HEK293 (cell line): ENCODE data around the gene MRGPRG.

Source experiments
- CTCF ChIA-PET: fragments of 350-600 bp; formaldehyde crosslinking; extraction: SDS; loops from one replicate; lab custom pipeline; 2021; ENCODE audit warnings: antibody characterized with exemption; lab: Yijun Ruan, JAX
- POLR2A ChIA-PET: fragments of 300-600 bp; formaldehyde crosslinking; extraction: SDS; loops from one replicate; lab custom pipeline; 2020; ENCODE audit warnings: antibody characterized with exemption, inconsistent platforms; lab: Yijun Ruan, JAX
- H3K27ac ChIP-seq: fragments of 200-500 bp; sonication (Bioruptor generic); 2 replicates; pipeline ENCODE4 v1.5.1; 2014; ENCODE audit warnings: low read depth, low read length, control low read depth, inconsistent platforms; ENCODE audit errors: extremely low read depth
- H3K36me3 ChIP-seq, 2 experiments: fragments of 200-500 bp in 1 of 2; sonication (Bioruptor generic) in 1 of 2; 1 replicate in 1 of 2; 2 replicates in 1 of 2; pipeline ENCODE4 v1.5.1; 2014 to 2017; ENCODE audit warnings: inconsistent platforms in 2 of 2, low read length in 2 of 2; ENCODE audit not compliant: control insufficient read depth in 2 of 2, insufficient read depth in 1 of 2
- H3K4me1 ChIP-seq: fragments of 200-500 bp; sonication (Bioruptor generic); 2 replicates; pipeline ENCODE4 v1.5.1; 2014; ENCODE audit warnings: mild to moderate bottlenecking, low read length, inconsistent platforms; ENCODE audit not compliant: control insufficient read depth, insufficient read depth
- H3K4me3 ChIP-seq: 2 replicates; pipeline ENCODE4 v1.5.1; 2011; ENCODE audit warnings: low read depth, mild to moderate bottlenecking, control low read depth, low read length, moderate library complexity
- H3K9me3 ChIP-seq: fragments of 200-500 bp; sonication (Bioruptor generic); 2 replicates; pipeline ENCODE4 v1.5.1; 2014; ENCODE audit warnings: low read depth, low read length, inconsistent platforms; ENCODE audit not compliant: control insufficient read depth, insufficient read depth
- BCL11A ChIP-seq: fragments of 450-650 bp; formaldehyde crosslinking; IDR thresholded peaks from 2 replicates; pipeline ENCODE4 v1.5.1; 2016; ENCODE audit warnings: low read depth, missing biosample characterization, missing genetic modification characterization
- ELK4 ChIP-seq: IDR thresholded peaks from 2 replicates; pipeline ENCODE4 v1.6.1; 2011; ENCODE audit warnings: mild to moderate bottlenecking, low read depth, low read length, borderline replicate concordance
- HOXD13 ChIP-seq: sonication (generic); formaldehyde crosslinking; IDR thresholded peaks from 2 replicates; pipeline ENCODE4 v1.8.0; 2022; ENCODE audit warnings: missing genetic modification reagents, borderline replicate concordance
- PRDM1 ChIP-seq: fragments of 450-650 bp; formaldehyde crosslinking; IDR thresholded peaks from 2 replicates; pipeline ENCODE4; 2016; ENCODE audit warnings: missing biosample characterization, missing genetic modification characterization
- PRDM2 ChIP-seq: fragments of 450-650 bp; formaldehyde crosslinking; IDR thresholded peaks from 2 replicates; pipeline ENCODE4 v1.5.1; 2016; ENCODE audit warnings: missing biosample characterization, missing genetic modification characterization, borderline replicate concordance
- SCRT1 ChIP-seq: fragments of 450-650 bp; formaldehyde crosslinking; IDR thresholded peaks from 2 replicates; pipeline ENCODE4 v1.5.1; 2016; ENCODE audit warnings: missing biosample characterization, missing genetic modification characterization, borderline replicate concordance
- YY2 ChIP-seq: fragments of 450-650 bp; formaldehyde crosslinking; IDR thresholded peaks from 2 replicates; pipeline ENCODE4 v1.5.1; 2016; ENCODE audit warnings: missing biosample characterization, missing genetic modification characterization
- ZBTB6 ChIP-seq: fragments of 450-650 bp; formaldehyde crosslinking; IDR thresholded peaks from 2 replicates; pipeline ENCODE4 v1.5.1; 2017; ENCODE audit warnings: missing biosample characterization, missing genetic modification characterization
- ZNF155 ChIP-seq: fragments of 450-650 bp; formaldehyde crosslinking; IDR thresholded peaks from 2 replicates; pipeline ENCODE4 v1.5.1; 2016; ENCODE audit warnings: missing biosample characterization, missing genetic modification characterization
- ZNF211 ChIP-seq: fragments of 450-650 bp; formaldehyde crosslinking; IDR thresholded peaks from 2 replicates; pipeline ENCODE4 v1.5.1; 2016; ENCODE audit warnings: low read depth, missing biosample characterization, missing genetic modification characterization
- ZNF302 ChIP-seq: fragments of 450-650 bp; formaldehyde crosslinking; IDR thresholded peaks from 2 replicates; pipeline ENCODE4 v1.5.1; 2016; ENCODE audit warnings: missing biosample characterization, missing genetic modification characterization, low read depth
- ZNF391 ChIP-seq: fragments of 450-650 bp; formaldehyde crosslinking; IDR thresholded peaks from 2 replicates; pipeline ENCODE4 v1.5.1; 2016; ENCODE audit warnings: low read depth, missing biosample characterization, missing genetic modification characterization, borderline replicate concordance
- ZNF518A ChIP-seq: fragments of 450-650 bp; formaldehyde crosslinking; conservative IDR thresholded peaks from 2 replicates; pipeline ENCODE4 v1.5.1; 2016; ENCODE audit warnings: low read depth, missing biosample characterization, missing genetic modification characterization
- ZNF645 ChIP-seq: fragments of 450-650 bp; formaldehyde crosslinking; IDR thresholded peaks from 2 replicates; pipeline ENCODE4; 2016; ENCODE audit warnings: missing biosample characterization, missing genetic modification characterization
- ZNF658 ChIP-seq: fragments of 450-650 bp; formaldehyde crosslinking; IDR thresholded peaks from 2 replicates; pipeline ENCODE4; 2016; ENCODE audit warnings: missing biosample characterization, missing genetic modification characterization
- ZNF777 ChIP-seq: fragments of 450-650 bp; formaldehyde crosslinking; IDR thresholded peaks from 2 replicates; pipeline ENCODE4 v1.5.1; 2017; ENCODE audit warnings: missing biosample characterization, missing genetic modification characterization, borderline replicate concordance
- ZNF791 ChIP-seq: fragments of 450-650 bp; formaldehyde crosslinking; IDR thresholded peaks from 2 replicates; pipeline ENCODE4 v1.5.1; 2016; ENCODE audit warnings: missing biosample characterization, missing genetic modification characterization
- ZSCAN18 ChIP-seq: fragments of 450-650 bp; formaldehyde crosslinking; IDR thresholded peaks from 2 replicates; pipeline ENCODE4 v1.5.1; 2016; ENCODE audit warnings: missing biosample characterization, missing genetic modification characterization

Gene MRGPRG

GRCh38 chr11:3208272-3208671 is 10.3 kb downstream of the MRGPRG start:
- no peaks in the 10 kb centered on the region for H3K36me3 ChIP-seq
- TF ChIP-seq PRDM2 (no peak), ZSCAN18 (tag by site-specific recombination) (no peak), PRDM1 (tag by site-specific recombination) (no peak), ZNF645 (no peak), ZBTB6 (tag by site-specific recombination) (no peak), ELK4 (no peak), ZNF155 (no peak), HOXD13 (CRISPR knock-in tag) (no peak), ZNF391 (no peak), BCL11A (no peak), ZNF777 (tag by site-specific recombination) (no peak), ZNF211 (tag by site-specific recombination) (no peak), SCRT1 (tag by site-specific recombination) (no peak)
- no peaks in the 10 kb centered on the region for H3K9me3 ChIP-seq
- H3K27ac ChIP-seq, result no peak overlapping the region
- H3K4me3 ChIP-seq, result no peak overlapping the region
- POLR2A ChIA-PET, result no interaction called here
- no peaks in the 10 kb centered on the region for H3K4me1 ChIP-seq
- CTCF ChIA-PET, result interaction anchor here (1.0 to 1.6 kb wide), 2 partner anchors 13 to 233 kb away, joined by 3 to 7 read pairs; no protein-coding TSS in a partner anchor

GRCh38 chr11:3207526-3208189 is 11.0 kb downstream of the MRGPRG start:
- CTCF ChIA-PET, result interaction anchor here (1.6 kb wide), 1 partner anchor 12 kb away, joined by 7 read pairs; no protein-coding TSS in a partner anchor
- POLR2A ChIA-PET, result no interaction called here
- TF ChIP-seq ZNF658 (tag by site-specific recombination), result no peak
- TF ChIP-seq ZNF302 (tag by site-specific recombination), result no peak
- TF ChIP-seq ZNF518A (tag by site-specific recombination), result no peak
- TF ChIP-seq YY2 (tag by site-specific recombination), result no peak
- no peak for TF ChIP-seq ZNF791 (tag by site-specific recombination)

More at GRCh38 chr11:3207526-3208189, 11.0 kb downstream of the MRGPRG start:
- Histone ChIP-seq H3K4me1 (no peaks in the 10 kb centered on the region), H3K27ac (no peak overlapping the region), H3K9me3 (no peaks in the 10 kb centered on the region), H3K4me3 (no peak overlapping the region), H3K36me3 (no peaks in the 10 kb centered on the region)
